ENCODE measurements around the gene DOCK1.

- TF ChIP-seq CTCF (IDR thresholded peaks at IDR 0.05) (no peak), ZFX (IDR thresholded peaks at IDR 0.05; ENCODE audit: borderline replicate concordance) (no peak)
Measured at GRCh38 chr10:126906704-126907422, 1.6 kb downstream of the DOCK1 start.

Data from 22Rv1 (cell line).